ENCODE data around the gene PTPN14. TPM values are rescaled to one million over a fixed set of nuclear protein-coding genes. Genes with fewer than 3 reads are reported as not detected.

Gene PTPN14
- total and polyA plus RNA-seq, 12 donors = 5.0 to 71.6 (median 42.3) TPM

GRCh38 chr1:214341932-214342331 is 209.5 kb downstream of the PTPN14 start:
- ATAC-seq (no peak), DNase-seq (no peak)
- Histone ChIP-seq H3K9me3 (peaks cover 0 to 13% (median 0%) of the 10 kb centered on the region in 11 donors), H3K27me3 (no peaks in the 10 kb centered on the region), H3K36me3 (peaks cover 0 to 41% (median 0%) of the 10 kb centered on the region in 9 donors), H3K4me3 (no peak overlapping the region), H3K4me1 (peaks cover 0 to 44% (median 16%) of the 10 kb centered on the region in 9 donors), H3K27ac (peak overlapping the region in 3 of 10 donors; percentile 40 to 59 (median 50))
- TF ChIP-seq CTCF (IDR thresholded peaks at IDR 0.05) = no peak
- intact Hi-C loops (cut with DNase I) = no loop called here
- 82 to 83% methylated on average over 3 of the region's 3 CpGs for WGBS, 2 donors

- Histone ChIP-seq H3K4me3 (no peak overlapping the region), H3K4me1 (peaks cover 0 to 48% (median 16%) of the 10 kb centered on the region in 9 donors), H3K36me3 (peaks cover 0 to 42% (median 0%) of the 10 kb centered on the region in 9 donors), H3K27me3 (no peaks in the 10 kb centered on the region), H3K9me3 (peaks cover 0 to 13% (median 0%) of the 10 kb centered on the region in 11 donors), H3K27ac (peak overlapping the region in 4 of 10 donors; percentile 50 to 84 (median 70))
- ATAC-seq = peak in 2 of 8 donors; percentile 5 to 17
- 71 to 76% methylated on average over 3 of the region's 3 CpGs for WGBS, 2 donors
- intact Hi-C loops (cut with DNase I) = no loop called here
- TF ChIP-seq CTCF (IDR thresholded peaks at IDR 0.05) = no peak
- no peak for DNase-seq
Observed at GRCh38 chr1:214341459-214341858, 209.9 kb downstream of the PTPN14 start.

DNA sequence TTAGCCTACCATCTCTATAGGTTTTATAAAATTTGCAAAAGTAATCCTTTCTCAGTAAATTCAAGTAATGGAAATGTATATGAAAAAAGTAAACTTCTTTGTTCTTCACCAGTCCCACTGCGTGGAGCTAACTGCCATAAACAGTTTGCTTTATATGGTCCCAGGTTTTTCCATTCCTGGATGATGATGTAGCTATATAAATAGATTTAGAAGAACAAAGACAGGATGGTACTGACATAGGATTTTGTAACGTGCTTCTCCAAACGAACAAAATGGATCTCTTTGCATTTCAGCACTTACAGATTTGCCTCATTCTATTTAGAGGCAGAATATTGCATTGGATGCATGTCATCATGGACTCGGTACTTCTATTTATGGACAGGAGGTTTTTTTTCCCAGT is 213.2 kb downstream of the PTPN14 start:
- 31 to 45% methylated on average over 4 of the region's 4 CpGs for WGBS, 2 donors
- ATAC-seq (peak in 7 of 8 donors; percentile 21 to 82 (median 57)), DNase-seq (no peak)
- Histone ChIP-seq H3K36me3 (peaks cover 0 to 42% (median 13%) of the 10 kb centered on the region in 9 donors), H3K27ac (peak overlapping the region in 9 of 10 donors; percentile 32 to 88 (median 80)), H3K9me3 (no peaks in the 10 kb centered on the region), H3K27me3 (no peaks in the 10 kb centered on the region), H3K4me1 (peaks cover 2 to 51% (median 16%) of the 10 kb centered on the region in 9 donors), H3K4me3 (no peak overlapping the region)
- TF ChIP-seq CTCF (IDR thresholded peaks at IDR 0.05) = no peak
- intact Hi-C loops (cut with DNase I) = loop anchor here in 3 of 10 donors (5.0 to 10.0 kb wide), 3 partner anchors 34 to 247 kb away; partner anchors contain the start of gene PTPN14 (in 1 of the 3)

GRCh38 chr1:214337511-214337910 is 213.9 kb downstream of the PTPN14 start:
- H3K36me3 ChIP-seq = peaks cover 0 to 41% (median 13%) of the 10 kb centered on the region in 9 donors
- no peak for TF ChIP-seq CTCF (IDR thresholded peaks at IDR 0.05)
- ATAC-seq (peak in 7 of 8 donors; percentile 43 to 73 (median 52)), DNase-seq (no peak)
- peaks cover 4 to 58% (median 18%) of the 10 kb centered on the region in 9 donors for H3K4me1 ChIP-seq
- intact Hi-C loops (cut with DNase I) = loop anchor here in 4 of 10 donors (2.0 to 10.0 kb wide), 4 partner anchors 35 to 247 kb away; partner anchors contain the start of gene PTPN14 (in 1 of the 4)
- no peaks in the 10 kb centered on the region for H3K27me3 ChIP-seq
- H3K4me3 ChIP-seq = no peak overlapping the region
- WGBS, 2 donors = 21 to 35% methylated on average over 6 of the region's 6 CpGs
- no peaks in the 10 kb centered on the region for H3K9me3 ChIP-seq
- peak overlapping the region in 9 of 10 donors; percentile 32 to 88 (median 80) for H3K27ac ChIP-seq
